Duodenal mucosa (tissue), 2 donors: ENCODE results near the gene EXOC7.

Source experiments
- H3K27ac ChIP-seq: one replicate; pipeline ENCODE4 v1.7.0; 2013; ENCODE audit warnings: low read depth, low read length
- H3K27me3 ChIP-seq, 2 donors: one replicate each; pipeline ENCODE4 v1.7.0; 2013; ENCODE audit warnings: low read length in 2 of 2, control low read depth in 1 of 2; ENCODE audit not compliant: insufficient read depth in 2 of 2, control insufficient read depth in 1 of 2
- H3K36me3 ChIP-seq, 2 donors: one replicate each; pipeline ENCODE4 v1.7.0; 2013; ENCODE audit warnings: low read length in 2 of 2, control low read depth in 1 of 2; ENCODE audit not compliant: insufficient read depth in 2 of 2, control insufficient read depth in 1 of 2
- H3K4me1 ChIP-seq, 2 donors: one replicate each; pipeline ENCODE4 v1.7.0; 2013; ENCODE audit warnings: low read length in 2 of 2, control low read depth in 1 of 2; ENCODE audit not compliant: insufficient read depth in 2 of 2, control insufficient read depth in 1 of 2
- H3K4me3 ChIP-seq, 2 donors: one replicate each; pipeline ENCODE4 v1.7.0; 2013; ENCODE audit warnings: low read length in 2 of 2, low read depth in 1 of 2
- H3K9ac ChIP-seq, 2 donors: one replicate each; pipeline ENCODE4 v1.7.0; 2013; ENCODE audit warnings: low read length in 2 of 2, low read depth in 1 of 2
- H3K9me3 ChIP-seq, 2 donors: one replicate each; pipeline ENCODE4 v1.7.0; 2013; ENCODE audit warnings: low read length in 2 of 2, control low read depth in 1 of 2; ENCODE audit not compliant: control insufficient read depth in 1 of 2

Gene EXOC7

DNA sequence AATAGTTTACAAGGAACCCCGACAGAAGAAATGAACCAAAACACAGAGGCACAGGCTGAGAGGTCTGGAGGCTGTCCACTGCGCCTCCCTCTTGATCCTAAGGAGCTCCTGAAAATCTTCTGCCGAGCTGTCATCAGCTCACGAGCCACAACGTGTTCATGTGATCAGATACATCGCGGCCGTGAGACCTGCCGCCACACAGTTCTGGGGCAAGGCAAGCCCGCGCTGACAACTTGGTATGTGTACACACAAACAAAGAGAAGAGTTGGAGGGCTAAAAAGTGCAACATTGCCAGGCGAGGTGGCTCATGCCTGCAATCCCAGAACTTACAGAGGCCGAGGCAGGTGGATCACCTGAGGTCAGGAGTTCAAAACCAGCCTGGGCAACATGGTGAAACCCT lies 7.6 kb downstream of the EXOC7 start:
- H3K27ac ChIP-seq = no peak overlapping the region
- H3K36me3 ChIP-seq = peaks cover 27 to 64% of the 10 kb centered on the region in 2 donors
- no peak overlapping the region for H3K9ac ChIP-seq
- H3K27me3 ChIP-seq = no peaks in the 10 kb centered on the region
- H3K4me3 ChIP-seq = no peak overlapping the region
- no peaks in the 10 kb centered on the region for H3K9me3 ChIP-seq
- no peaks in the 10 kb centered on the region for H3K4me1 ChIP-seq

DNA sequence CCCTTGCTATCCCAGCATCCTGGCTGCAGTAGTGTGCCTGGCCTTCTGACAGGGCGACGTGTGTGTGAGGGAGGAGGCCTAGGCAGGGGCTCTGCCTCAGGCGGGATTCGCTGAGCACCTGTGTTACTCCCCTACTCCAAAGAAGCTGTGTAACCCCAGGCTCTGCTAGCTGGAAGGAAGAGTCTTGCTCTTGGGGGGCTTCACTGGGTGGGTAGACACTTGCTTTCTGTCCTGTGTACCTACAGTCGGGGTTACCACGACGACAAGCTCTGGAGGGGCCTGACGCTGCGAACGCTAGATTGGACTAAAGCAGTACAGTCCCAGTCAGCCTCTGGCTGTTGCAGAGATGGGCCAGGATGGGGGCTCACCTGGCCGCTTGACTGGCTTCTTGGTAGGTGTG lies 9.5 kb downstream of the EXOC7 start:
- Histone ChIP-seq H3K9ac (no peak overlapping the region), H3K36me3 (peaks cover 35 to 71% of the 10 kb centered on the region in 2 donors), H3K4me3 (no peak overlapping the region), H3K27me3 (no peaks in the 10 kb centered on the region), H3K9me3 (no peaks in the 10 kb centered on the region), H3K4me1 (no peaks in the 10 kb centered on the region), H3K27ac (no peak overlapping the region)

DNA sequence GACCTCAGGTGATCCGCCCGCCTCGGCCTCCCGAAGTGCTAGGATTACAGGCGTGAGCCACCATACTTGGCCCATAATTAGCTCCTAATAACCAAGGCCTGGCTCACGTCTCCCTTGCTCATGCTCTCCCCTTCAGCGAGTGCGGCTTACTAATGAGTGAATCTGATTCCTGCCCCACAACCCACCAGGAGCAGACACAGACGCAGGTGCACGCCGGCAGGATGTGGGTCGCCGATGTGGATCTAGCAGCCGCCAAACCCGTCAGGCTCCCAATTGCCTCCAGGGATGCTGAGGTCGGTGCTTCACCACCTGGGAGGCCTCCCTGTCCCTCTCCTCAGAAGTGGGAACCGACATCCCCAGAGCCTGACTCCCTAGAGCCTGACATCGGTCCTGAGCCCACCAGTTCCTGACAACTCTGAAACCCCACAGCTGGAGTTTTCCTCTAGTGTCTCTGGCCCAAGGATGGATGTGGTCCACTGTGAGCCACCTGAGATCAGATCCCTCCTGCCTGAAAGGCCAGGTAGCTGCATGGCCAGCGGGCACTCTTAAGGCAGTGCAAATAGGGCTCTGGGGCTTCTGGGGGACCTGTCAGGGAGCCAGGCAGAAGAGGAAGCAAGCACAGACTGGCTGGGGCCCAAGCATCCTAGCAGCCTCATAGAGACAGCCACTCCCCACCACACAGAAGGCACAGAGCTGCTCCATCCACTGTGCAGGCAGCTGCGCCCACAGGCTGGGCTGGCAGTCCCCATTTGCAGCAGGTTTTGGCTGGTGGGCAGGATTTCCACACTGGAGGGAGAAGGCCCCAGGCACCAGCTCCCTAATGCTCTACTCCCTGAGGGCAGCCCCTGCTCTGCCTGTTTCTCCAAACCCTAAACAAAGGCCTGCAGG lies 10.8 kb downstream of the EXOC7 start:
- no peak overlapping the region for H3K4me3 ChIP-seq
- no peaks in the 10 kb centered on the region for H3K9me3 ChIP-seq
- no peak overlapping the region for H3K27ac ChIP-seq
- H3K36me3 ChIP-seq = peaks cover 43 to 80% of the 10 kb centered on the region in 2 donors
- no peaks in the 10 kb centered on the region for H3K4me1 ChIP-seq
- H3K9ac ChIP-seq = no peak overlapping the region
- H3K27me3 ChIP-seq = no peaks in the 10 kb centered on the region

DNA sequence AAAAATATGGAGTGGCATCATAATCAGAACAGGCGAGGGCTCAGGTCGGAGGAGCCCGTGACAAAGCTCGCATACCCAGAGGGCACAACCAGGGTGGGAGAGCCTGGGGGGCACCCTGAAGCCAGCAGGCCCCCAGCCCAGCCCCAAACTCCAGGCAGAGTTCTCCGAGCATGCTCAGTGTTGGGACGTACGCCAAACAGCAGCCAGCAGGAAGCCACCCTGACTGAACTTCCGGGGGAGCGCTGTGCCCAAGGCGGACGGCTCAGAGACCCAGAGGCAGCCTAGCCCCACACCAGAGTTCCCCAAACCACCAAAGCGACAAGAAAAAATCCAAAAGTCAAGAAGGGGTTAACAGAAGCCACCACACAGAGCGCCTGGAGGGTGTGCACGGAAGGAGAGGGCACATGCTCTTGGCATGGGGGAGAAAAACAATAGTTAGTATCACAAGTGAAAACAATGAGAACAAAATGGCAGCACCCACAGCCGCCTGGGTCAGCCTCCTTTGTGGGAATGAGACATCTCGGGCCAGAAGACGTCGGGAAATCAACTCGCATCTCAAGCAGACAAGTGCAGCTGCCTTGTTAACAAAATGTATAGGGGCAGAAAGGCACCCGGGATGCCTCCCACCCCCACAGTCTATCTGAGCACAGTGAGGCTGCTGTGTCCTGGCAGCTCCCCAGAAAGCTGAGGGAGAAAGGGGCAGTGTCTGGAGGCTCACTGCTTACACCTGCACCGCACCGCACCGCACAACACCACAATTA lies 11.9 kb downstream of the EXOC7 start:
- H3K9me3 ChIP-seq = no peaks in the 10 kb centered on the region
- H3K36me3 ChIP-seq = peaks cover 52 to 82% of the 10 kb centered on the region in 2 donors
- H3K4me3 ChIP-seq = no peak overlapping the region
- no peaks in the 10 kb centered on the region for H3K27me3 ChIP-seq
- no peak overlapping the region for H3K9ac ChIP-seq
- H3K27ac ChIP-seq = no peak overlapping the region
- no peaks in the 10 kb centered on the region for H3K4me1 ChIP-seq

DNA sequence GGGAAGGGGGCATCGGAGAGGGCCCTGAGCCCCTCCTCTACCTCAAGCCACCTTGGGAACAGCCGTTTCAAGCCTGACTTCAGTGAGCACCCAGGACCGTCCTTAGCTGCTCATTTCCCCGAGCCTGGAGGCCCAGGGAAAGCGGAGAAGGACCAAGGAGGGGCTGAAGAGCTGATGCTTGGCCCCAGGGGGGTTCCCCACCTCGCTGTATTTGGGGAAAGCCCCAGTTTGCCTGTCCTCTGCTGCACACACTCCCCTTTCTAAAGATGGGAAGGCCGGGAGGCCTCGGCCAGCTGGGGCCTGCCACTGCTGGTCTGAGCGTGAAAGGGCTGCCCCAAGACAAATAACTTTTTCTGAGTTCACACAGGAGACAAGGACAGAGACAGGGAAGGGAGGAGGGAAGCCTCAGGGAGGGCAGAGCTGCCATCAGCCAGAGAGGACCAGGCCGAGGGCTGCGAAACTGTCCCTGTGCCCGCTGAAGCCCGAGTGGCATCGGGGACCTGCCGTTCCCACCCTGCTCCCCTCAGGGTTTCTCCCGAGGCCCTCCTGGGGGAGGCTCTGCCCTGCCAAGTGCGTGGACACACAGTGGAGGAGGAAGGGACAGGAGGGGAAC lies 13.0 kb downstream of the EXOC7 start:
- Histone ChIP-seq H3K36me3 (peaks cover 56 to 86% of the 10 kb centered on the region in 2 donors), H3K9me3 (no peaks in the 10 kb centered on the region), H3K9ac (no peak overlapping the region), H3K4me1 (no peaks in the 10 kb centered on the region), H3K4me3 (no peak overlapping the region), H3K27ac (no peak overlapping the region), H3K27me3 (no peaks in the 10 kb centered on the region)

DNA sequence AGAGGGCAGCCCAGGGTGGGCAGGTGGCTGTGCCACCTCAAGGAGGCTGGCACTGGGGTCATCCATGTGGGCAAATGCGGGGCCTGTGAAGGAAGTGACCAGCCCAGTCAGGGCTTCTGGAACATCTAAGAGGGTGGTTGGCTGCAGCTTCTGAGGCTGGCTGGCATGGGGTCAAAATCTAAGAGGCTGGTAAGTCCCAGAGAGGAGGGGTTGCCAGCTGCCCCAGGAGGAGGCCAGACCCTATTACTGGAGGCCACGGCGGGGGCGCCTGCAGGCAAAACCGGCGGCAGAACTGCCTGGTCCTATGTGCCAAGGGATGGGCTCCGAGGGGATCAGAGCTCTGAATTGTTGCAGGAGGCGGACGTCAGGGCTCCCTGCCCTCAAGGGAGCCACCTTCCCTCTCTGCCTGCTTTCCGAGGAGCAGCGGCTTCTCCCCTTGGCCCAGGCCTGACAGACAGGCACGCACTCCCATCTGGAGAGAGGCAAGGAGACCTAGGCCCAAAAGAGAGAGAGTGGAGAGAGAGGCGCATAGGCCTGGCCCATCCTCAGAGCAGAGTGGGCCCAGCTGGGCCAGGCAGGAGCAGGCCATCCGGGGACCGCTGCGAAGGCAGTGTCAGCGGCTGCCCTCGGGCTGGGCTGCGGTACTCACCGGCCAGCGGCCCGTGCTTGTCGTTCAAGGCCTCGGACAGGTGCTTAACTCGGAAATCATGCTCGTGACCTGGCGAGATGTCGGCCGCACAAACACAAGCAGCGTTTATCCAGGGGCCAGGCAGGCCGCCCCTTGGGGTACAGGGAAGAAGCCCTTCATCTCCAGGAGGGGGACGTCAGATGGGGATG lies 13.7 kb downstream of the EXOC7 start:
- Histone ChIP-seq H3K9me3 (no peaks in the 10 kb centered on the region), H3K4me3 (no peak overlapping the region), H3K27me3 (no peaks in the 10 kb centered on the region), H3K36me3 (peaks cover 59 to 93% of the 10 kb centered on the region in 2 donors), H3K4me1 (no peaks in the 10 kb centered on the region), H3K27ac (no peak overlapping the region), H3K9ac (no peak overlapping the region)

DNA sequence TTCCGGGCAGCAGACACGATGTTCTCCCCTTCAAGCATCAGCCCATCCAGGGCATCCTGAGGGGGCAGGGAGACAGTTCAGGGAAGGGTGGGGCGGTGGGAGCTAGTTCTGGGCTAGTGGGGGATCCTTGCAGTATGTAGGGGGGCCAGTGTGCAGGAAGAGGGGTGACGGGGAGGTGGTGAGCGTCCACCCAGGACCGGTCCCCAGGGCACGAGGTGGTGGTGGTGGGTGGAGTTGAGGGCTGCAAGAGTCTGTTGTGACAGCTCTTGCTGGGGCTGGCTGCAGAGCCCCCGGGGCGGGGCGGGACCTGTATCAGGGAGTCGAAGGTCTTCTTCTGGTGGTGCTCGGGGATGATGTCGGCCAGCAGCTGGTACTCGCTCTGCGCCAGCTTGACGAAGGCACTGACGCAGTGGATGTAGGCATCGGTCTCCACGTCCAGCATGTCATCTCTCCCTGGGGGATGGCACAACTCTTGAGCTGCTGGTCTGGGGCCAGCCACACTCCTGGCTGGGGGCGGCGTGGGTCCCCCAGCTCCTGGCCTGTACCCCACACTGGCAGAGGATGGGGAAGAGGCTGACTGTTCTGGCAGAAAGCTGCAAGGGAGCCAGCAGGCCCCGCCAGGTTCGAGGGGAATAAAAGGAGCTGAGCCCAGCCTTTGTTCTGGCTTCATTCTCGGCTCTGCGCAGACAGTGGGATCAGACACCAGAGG lies 14.6 kb downstream of the EXOC7 start:
- no peaks in the 10 kb centered on the region for H3K4me1 ChIP-seq
- no peak overlapping the region for H3K9ac ChIP-seq
- peaks cover 59 to 94% of the 10 kb centered on the region in 2 donors for H3K36me3 ChIP-seq
- H3K27me3 ChIP-seq = no peaks in the 10 kb centered on the region
- no peak overlapping the region for H3K27ac ChIP-seq
- H3K9me3 ChIP-seq = no peaks in the 10 kb centered on the region
- H3K4me3 ChIP-seq = no peak overlapping the region

DNA sequence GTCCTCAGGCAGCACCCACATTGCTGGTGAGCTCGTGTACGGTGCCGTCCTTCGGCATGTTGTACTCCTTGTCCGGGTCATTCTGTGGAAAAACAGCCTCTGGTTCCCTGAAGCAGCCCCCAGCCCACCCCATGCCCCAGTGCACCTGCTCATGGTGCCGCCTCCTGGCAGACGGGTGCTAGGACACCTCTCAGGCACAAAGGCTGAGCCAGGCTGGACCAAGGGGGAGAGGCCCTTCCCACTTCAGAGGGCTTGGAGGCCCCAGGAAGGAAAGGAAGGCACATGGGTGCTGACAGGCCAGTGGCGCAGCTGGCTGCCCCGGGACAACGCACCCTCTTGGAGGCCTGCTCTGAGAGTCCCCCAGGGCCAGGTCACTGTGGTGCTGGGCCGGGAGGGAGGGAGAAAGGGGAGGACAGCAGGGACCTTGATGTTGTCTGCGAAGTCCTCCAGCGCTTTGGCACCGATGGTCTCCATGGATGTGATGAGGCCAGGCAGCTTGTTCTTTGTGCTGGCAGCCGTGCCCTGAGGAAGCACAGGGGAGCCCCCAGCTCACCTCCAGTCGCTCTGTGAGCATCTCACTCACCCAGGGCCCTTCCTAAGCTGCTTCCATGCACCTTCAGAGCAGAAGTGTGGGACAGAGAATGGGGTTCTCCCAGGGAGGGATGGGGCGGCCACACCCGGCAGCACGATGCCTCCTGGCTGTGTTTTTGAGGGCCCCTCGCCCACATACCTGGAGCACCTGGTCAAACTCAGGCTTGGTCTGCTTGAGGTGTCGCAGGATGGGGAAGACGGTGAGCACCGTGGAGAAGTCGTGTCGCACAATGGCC lies 15.3 kb downstream of the EXOC7 start:
- H3K4me3 ChIP-seq = no peak overlapping the region
- no peaks in the 10 kb centered on the region for H3K27me3 ChIP-seq
- H3K9ac ChIP-seq = no peak overlapping the region
- no peaks in the 10 kb centered on the region for H3K4me1 ChIP-seq
- H3K27ac ChIP-seq = no peak overlapping the region
- H3K9me3 ChIP-seq = no peaks in the 10 kb centered on the region
- peaks cover 61 to 94% of the 10 kb centered on the region in 2 donors for H3K36me3 ChIP-seq

DNA sequence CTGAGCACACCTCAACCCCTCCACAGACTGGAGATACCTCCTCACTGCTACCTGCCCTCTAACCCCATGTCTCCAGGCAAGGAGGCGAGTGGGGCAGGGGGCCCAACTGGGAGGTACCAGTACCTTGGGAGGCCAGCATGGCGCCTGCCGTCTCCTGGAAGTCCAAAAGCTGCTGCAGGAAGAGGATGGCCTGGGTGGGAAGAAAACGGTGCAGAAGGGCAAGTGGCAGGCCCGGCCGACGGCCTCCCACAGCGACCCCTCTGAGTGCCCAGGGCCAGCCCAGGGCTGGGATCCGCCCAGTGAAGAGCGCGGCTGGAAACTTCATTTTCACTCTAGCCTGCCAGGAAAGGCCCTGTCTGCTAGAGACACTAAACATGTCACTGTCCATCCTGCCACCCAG lies 16.1 kb downstream of the EXOC7 start:
- no peak overlapping the region for H3K4me3 ChIP-seq
- no peaks in the 10 kb centered on the region for H3K27me3 ChIP-seq
- no peak overlapping the region for H3K9ac ChIP-seq
- H3K9me3 ChIP-seq = no peaks in the 10 kb centered on the region
- no peaks in the 10 kb centered on the region for H3K4me1 ChIP-seq
- H3K36me3 ChIP-seq = peaks cover 58 to 94% of the 10 kb centered on the region in 2 donors
- no peak overlapping the region for H3K27ac ChIP-seq
